ENCODE measurements around the gene TP53INP2. TPM values are rescaled to one million over a fixed set of nuclear protein-coding genes. Genes with fewer than 3 reads are reported as not detected.

TP53INP2 gene
- polyA plus RNA-seq, 1 of the 3 experiments (the other 2 are of a cell fraction), result 6.4 TPM

GRCh38 chr20:34705397-34706301 lies 1.5 kb downstream of the TP53INP2 start:
- H4K20me1 ChIP-seq (ENCODE audit: insufficient read depth), result peaks cover 3% of the 10 kb centered on the region; the same call in 1 of the 2 replicates
- H3K9me3 ChIP-seq, result no peaks in the 10 kb centered on the region
- DNase-seq, result no peak
- H3K36me3 ChIP-seq (replicated peaks in 1 of 2; ENCODE audit: control insufficient read depth in 1 of 2, insufficient read depth in 2 of 2, low read length in 1 of 2), result peaks cover 0 to 4% of the 10 kb centered on the region in 2 experiments
- ChIA-PET CTCF (interaction anchor here (0.6 to 1.7 kb wide), 12 partner anchors 9 to 393 kb away, joined by 3 to 8 read pairs (median 4); partner anchors contain the start of gene MAP1LC3A), POLR2A (no interaction called here)
- peak overlapping the region; percentile 89 for H3K4me2 ChIP-seq
- peak overlapping the region; percentile 86 to 94; a peak in 3 of 4 replicates for H3K27ac ChIP-seq (ENCODE audit: low read depth in 2 of 2, low read length in 1 of 2)
- no peaks in the 10 kb centered on the region for H3K9me2 ChIP-seq
- TF ChIP-seq GATA2 (CRISPR knock-in tag; IDR thresholded peaks at IDR 0.05), result no peak
- TF ChIP-seq SIN3A (IDR thresholded peaks at IDR 0.05; ENCODE audit: borderline replicate concordance, low read depth, low read length), result no peak
- TF ChIP-seq TAF1 (IDR thresholded peaks at IDR 0.05; ENCODE audit: borderline replicate concordance, low read depth, low read length), result no peak
- no peak for TF ChIP-seq RCOR1 (IDR thresholded peaks at IDR 0.05; ENCODE audit: low read length)
- TF ChIP-seq CTCF (IDR thresholded peaks at IDR 0.05), result peak; percentile 23; the same call in 1 of the 2 replicates
- no peak for TF ChIP-seq ELF1 (IDR thresholded peaks at IDR 0.05)
- TF ChIP-seq EZH2phosphoT487 (IDR thresholded peaks at IDR 0.05; ENCODE audit: borderline replicate concordance, low read depth), result no peak
- no peak for TF ChIP-seq FOXJ3 (CRISPR knock-in tag; IDR thresholded peaks at IDR 0.05)
- peak overlapping the region; percentile 98; the same call in 1 of the 2 replicates for H3K9ac ChIP-seq
- H3K79me2 ChIP-seq (ENCODE audit: insufficient read depth), result no peaks in the 10 kb centered on the region
- peaks cover 17% of the 10 kb centered on the region for H3F3A ChIP-seq (replicated peaks; ENCODE audit: insufficient read depth)
- WGBS (ENCODE audit: low lambda C conversion rate), result 65% methylated on average over 6 of the region's 6 CpGs
- H3K27me3 ChIP-seq (ENCODE audit: insufficient read depth), result no peaks in the 10 kb centered on the region
- H3K4me3 ChIP-seq (ENCODE audit: low read depth in 2 of 2, low read length in 1 of 2), result peak overlapping the region; percentile 84 to 92; a peak in 3 of 4 replicates
- H3K4me1 ChIP-seq (ENCODE audit: control insufficient read depth in 1 of 2, insufficient read depth in 2 of 2, low read depth in 1 of 2, low read length in 1 of 2), result peaks cover 8 to 27% of the 10 kb centered on the region in 2 experiments; a peak in 3 of 4 replicates
- H2AFZ ChIP-seq (ENCODE audit: low read depth), result no peak overlapping the region

- 0 out of 2 replicates have a peak overlapping the region, but pooled peaks have one; percentile 89 for H3K4me2 ChIP-seq
- DNase-seq, result no peak
- H4K20me1 ChIP-seq (ENCODE audit: insufficient read depth), result peaks cover 11% of the 10 kb centered on the region; the same call in 1 of the 2 replicates
- H3K4me3 ChIP-seq (ENCODE audit: low read depth in 2 of 2, low read length in 1 of 2), result no peak overlapping the region
- H3F3A ChIP-seq (replicated peaks; ENCODE audit: insufficient read depth), result peaks cover 17% of the 10 kb centered on the region
- 93% methylated on average over 1 of the region's 1 CpG for WGBS (ENCODE audit: low lambda C conversion rate)
- peaks cover 2 to 4% of the 10 kb centered on the region in 2 experiments for H3K36me3 ChIP-seq (replicated peaks in 1 of 2; ENCODE audit: control insufficient read depth in 1 of 2, insufficient read depth in 2 of 2, low read length in 1 of 2)
- H3K9me2 ChIP-seq, result no peaks in the 10 kb centered on the region
- no peaks in the 10 kb centered on the region for H3K9me3 ChIP-seq
- H3K4me1 ChIP-seq (ENCODE audit: control insufficient read depth in 1 of 2, insufficient read depth in 2 of 2, low read depth in 1 of 2, low read length in 1 of 2), result peaks cover 8 to 29% of the 10 kb centered on the region in 2 experiments; a peak in 3 of 4 replicates
- H3K27me3 ChIP-seq (ENCODE audit: insufficient read depth), result no peaks in the 10 kb centered on the region
- H2AFZ ChIP-seq (ENCODE audit: low read depth), result no peak overlapping the region
- no peak overlapping the region for H3K9ac ChIP-seq
- H3K27ac ChIP-seq (ENCODE audit: low read depth in 2 of 2, low read length in 1 of 2), result no peak overlapping the region
- ChIA-PET POLR2A (no interaction called here), CTCF (interaction anchor here (0.5 to 1.7 kb wide), 9 partner anchors 13 to 1478 kb away, joined by 3 to 8 read pairs (median 4); no protein-coding TSS in a partner anchor)
- H3K79me2 ChIP-seq (ENCODE audit: insufficient read depth), result no peaks in the 10 kb centered on the region
- TF ChIP-seq GATA2 (CRISPR knock-in tag; IDR thresholded peaks at IDR 0.05), result no peak
- no peak for TF ChIP-seq MAX (IDR thresholded peaks at IDR 0.05; ENCODE audit: low read depth)
- no peak for TF ChIP-seq FOSL2 (IDR thresholded peaks at IDR 0.05; ENCODE audit: borderline replicate concordance, low read depth)
- TF ChIP-seq REST (IDR thresholded peaks at IDR 0.05; ENCODE audit: low read depth, low read length), result no peak
- TF ChIP-seq RCOR1 (IDR thresholded peaks at IDR 0.05; ENCODE audit: low read length), result no peak
- no peak for TF ChIP-seq USF2 (IDR thresholded peaks at IDR 0.05; ENCODE audit: borderline replicate concordance, low read depth, low read length)
- TF ChIP-seq IRF3 (IDR thresholded peaks at IDR 0.05; ENCODE audit: low read depth, low read length), result no peak
- TF ChIP-seq FOXM1 (IDR thresholded peaks at IDR 0.05; ENCODE audit: low read depth), result no peak
- no peak for TF ChIP-seq ELF1 (IDR thresholded peaks at IDR 0.05)
These were observed 2.2 kb downstream of the TP53INP2 start for GRCh38 chr20:34706302-34706875.
